HG02970 (cell line): ENCODE measurements around the gene FOXI1.
"Not testable (repeated sequence)": the region's sequence is repeated elsewhere in the genome, so short reads cannot be mapped to it uniquely, and the experiment has no call there.

Experiments used
- ATAC-seq: cut with Tn5 transposase; IDR thresholded peaks from one replicate; pipeline ENCODE4 v1.9.1; 2021; ENCODE audit warnings: mild to moderate bottlenecking, moderate library complexity, moderate number of reproducible peaks; ENCODE audit not compliant: unreplicated experiment, low FRiP score

FOXI1 gene

DNA sequence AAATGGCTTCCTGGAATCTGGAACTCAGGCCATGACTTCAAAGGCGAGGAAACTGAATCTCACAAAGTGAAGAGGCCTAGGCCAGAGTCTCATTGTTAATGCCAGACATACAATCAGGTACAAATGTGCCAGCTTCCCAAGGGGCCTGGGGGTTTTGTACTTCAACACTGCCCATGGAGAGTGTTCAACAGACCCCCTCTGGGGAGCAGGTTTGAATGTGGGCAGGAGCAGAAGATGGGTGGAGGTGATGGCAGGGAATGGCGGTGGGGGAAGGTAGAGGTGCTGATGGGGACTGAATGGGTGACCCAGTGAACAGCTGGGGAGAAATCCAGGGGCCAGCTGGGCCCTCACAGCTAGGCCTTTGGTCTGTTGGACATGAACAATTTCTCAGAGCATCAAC, 12.0 kb downstream of the FOXI1 start:
- no peak for ATAC-seq

DNA sequence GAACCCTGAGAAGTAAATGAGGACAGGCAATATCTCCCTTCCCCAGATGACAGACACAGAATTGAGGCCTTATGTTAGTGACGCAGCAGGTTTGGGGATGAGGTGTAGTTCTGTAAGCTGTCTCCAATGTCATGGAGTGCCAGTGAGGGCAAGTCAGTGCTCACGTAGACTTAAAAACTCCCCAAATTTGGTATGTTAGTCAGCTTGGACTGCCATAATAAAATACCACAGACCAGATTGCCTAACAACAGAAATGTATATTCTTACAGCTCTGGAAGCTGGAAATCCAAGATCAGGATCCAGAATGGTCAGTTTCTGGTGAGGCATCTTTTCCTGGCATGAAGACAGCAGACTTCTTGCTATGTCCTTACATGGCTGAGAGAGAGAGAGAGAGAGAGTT, 14.9 kb downstream of the FOXI1 start:
- no peak for ATAC-seq

DNA sequence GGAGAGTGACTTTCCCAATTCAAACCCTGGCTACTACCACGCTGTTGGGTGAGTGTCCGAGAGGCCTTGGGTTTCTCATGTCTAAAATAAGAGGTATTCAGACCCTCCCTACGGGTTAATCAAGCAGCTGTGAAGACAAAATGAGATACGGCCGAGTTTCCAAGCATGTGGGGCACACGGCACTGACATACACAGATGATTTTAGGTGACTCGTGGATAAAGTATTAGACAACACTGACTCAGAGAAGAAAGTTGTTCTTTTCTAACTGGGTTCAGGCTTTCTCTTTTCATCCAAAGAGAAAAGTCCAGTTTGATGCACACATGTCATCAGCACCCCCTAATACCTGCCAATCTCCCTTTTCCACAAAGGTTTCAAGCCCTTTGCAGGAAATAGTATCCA, 15.6 kb downstream of the FOXI1 start:
- no peak for ATAC-seq

DNA sequence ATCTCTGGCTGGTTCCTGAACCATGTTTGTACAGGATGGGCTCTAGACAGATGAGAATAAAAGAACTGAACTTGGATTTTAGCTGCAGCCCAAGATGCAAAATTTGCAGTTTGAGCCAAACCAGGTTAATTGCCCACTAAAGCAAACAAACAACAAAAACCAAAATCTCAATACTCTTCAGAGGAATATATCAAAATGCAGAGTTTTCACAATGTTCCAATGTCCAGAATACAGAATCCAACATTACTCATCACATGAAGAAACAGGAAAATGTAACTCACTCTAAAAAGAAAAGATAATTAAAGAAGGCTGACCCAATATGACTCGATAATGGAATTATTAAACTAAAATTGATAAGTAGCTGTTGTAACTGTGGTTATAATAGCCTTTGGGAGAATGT, 20.4 kb downstream of the FOXI1 start:
- no peak for ATAC-seq

DNA sequence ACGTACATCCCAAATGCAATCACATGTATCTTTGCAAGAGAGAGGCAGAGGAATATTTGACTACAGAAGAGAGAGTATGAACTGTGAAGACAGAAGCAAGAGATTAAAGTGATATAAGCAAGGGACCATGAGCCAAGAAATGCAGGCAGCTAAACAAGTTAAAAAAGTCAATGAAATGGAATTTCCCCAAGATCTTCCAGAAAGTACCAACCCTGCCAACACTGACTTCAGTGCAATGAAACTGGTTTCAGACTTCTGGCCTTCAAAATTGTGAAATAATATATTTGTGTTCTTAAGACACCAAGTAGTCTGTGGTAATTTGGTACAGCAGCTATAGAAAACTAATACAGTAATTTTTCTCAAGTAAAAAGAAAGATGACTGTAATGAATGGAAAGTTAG, 20.9 kb downstream of the FOXI1 start:
- no peak for ATAC-seq

DNA sequence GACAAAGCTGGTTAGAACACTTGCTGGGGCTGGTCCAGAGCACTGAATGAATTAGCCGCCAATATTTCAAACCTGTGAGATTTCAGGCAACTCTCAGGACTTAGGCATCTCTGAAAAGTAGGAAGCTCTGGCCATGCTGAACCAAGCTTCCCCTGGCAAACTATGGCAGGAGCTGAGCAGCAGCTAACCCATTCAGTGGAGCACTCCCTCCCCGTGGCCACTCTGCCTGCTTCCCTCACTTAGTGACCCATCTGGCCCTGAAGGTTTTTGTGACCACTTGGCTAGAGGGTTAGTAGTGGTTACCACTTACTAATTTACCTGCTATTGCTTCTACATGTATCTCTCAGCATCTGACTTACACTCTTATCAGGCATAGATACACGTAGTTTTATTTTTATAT, 25.5 kb downstream of the FOXI1 start:
- ATAC-seq: no peak

DNA sequence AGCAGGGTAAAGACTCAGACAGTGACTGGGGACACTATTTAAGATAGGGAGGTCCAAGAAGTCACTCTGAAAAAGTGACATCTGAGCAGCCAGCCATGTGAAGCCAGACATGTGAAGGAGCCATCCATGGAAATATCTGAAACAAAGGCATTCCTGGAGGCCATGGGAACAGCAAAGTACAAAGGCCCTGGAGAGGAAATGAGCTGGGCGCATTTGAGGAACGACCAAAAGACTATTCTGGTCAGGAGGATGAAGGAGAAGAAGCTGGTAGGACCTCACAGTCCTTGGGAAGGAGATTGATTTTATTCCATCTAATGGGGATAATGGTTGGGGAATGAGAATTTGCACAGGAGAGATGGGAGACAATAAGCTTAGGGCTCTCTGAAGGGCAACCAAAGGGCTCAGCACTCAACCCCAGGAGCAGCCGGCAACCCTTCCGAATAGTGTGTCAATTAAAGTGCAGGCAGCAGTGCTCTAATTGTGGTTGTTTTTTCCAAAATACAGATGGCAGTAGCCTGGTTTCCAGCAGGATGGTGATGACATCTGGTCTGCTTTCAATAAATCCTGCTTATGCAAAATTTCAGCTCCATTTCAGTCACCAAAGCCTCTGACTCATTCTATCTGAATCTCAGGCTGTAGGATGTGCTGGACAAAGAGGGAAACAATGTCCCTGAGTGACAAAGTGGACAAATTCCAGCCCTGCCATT, 26.7 kb downstream of the FOXI1 start:
- ATAC-seq: no peak

DNA sequence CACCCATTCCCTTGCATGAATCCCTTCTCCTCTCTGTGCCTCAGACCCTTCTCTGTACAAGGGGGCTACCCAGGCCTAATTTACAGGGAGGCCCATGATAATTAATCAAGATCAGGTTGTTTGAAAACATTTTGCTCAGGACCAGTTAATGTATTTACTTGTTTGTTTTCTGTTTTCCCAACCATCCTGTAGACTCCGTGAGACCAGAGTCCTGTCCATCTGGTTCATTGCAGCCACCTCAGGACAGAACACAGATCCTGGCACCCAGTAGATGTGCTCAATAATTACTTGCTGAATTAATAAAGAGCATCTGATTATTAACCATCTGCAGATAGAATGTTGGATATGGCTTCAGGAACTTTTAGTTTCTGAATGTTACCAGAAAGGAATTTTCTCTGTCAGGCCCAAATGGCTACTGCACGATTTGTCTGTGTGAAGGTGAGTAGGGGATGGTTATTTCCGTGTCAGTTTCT, 27.3 kb downstream of the FOXI1 start:
- no peak for ATAC-seq

DNA sequence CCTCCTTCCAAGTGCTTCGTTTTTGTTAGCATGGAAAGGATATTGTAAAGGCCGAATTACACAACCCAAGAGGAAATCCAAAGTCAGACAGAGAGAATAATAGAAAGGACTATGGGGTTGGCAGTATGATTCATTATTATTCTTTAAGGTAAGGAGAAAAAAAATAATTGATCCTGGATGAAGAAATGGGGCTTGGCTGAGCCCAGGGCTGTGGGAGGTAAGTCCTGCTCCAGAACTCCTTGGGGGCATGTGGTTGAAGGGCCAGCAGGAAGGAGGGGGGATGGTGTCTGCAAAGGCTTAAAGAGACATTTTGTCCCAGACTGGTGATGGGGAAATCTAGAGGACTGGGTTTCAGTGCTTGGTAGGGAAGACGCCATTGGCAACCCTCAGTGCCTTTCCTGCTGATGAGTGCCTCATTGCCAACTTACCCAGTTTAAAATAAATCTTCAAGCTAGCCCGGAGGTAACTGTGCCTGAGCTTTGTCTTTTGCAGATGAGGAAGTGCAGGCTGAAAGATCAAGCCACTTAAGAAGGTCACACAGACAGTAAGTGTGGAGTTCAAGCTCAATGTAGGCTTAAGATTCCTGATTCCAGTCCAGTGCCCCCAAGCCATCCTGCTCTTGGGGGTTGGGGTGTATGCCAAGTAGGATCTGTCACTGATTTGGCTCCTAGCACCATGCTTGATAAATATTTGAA, 30.2 kb downstream of the FOXI1 start:
- no peak for ATAC-seq

DNA sequence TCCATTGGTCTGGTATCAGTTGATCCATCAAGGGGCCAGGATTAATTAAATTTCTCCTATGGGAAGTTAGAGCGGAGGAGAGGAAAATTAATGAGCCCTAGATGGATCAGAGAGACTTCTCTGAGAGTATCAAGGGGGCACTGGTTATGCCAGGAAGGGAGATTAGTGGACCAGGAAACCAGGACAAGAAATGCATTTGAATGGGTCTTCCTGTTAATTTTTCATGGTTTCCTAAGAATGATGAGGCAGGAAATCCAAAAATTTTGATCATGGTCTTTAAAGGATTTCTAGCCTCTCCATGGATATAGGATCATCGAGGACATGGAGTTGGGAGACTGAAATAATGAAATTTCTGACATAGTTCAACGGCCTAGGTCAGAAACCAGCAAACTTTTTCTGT, 30.8 kb downstream of the FOXI1 start:
- no peak for ATAC-seq

DNA sequence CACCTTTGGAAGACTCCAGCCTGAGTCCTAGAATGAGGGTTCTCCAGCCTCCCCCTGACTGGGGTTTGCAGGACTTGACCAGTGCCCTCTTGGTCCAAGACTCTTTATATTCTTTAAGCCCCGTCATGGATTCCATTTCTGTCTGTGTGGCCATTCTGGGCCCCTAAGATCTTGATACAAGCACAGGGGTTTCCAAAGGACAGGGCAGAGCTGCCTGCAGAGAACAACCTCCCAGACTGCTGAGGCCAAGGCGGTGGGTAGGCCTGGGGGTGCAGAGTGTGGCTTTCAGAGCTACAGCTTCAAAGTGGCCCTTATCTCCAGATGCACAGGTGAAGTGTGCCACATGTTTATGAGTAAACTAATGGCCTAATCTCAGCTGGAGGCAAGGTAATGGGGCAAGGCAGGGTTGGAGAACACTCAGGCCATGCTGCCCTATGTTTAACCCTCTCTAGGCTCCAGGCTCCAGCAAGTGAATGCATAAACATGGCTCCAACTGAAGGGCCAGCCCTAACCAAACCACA, 32.1 kb downstream of the FOXI1 start:
- ATAC-seq: no peak

DNA sequence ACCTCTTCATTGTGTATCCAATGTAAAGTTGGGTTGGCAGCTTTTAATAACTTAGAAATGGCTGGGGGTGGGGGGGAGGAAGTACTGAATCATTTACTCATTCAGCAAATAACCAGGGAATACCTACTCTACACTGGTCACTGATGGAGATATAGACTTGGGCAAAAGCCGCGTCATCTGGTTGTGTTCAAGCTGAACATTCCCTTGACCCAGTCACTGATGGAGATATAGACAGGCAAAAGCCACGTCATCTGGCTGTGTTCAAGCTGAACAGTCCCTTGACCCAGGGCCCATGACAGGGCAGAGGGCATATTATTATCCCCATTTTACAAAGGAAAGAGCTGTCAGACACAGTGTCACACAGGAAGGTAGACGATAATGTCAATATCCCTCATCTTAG, 32.6 kb downstream of the FOXI1 start:
- ATAC-seq: no peak

DNA sequence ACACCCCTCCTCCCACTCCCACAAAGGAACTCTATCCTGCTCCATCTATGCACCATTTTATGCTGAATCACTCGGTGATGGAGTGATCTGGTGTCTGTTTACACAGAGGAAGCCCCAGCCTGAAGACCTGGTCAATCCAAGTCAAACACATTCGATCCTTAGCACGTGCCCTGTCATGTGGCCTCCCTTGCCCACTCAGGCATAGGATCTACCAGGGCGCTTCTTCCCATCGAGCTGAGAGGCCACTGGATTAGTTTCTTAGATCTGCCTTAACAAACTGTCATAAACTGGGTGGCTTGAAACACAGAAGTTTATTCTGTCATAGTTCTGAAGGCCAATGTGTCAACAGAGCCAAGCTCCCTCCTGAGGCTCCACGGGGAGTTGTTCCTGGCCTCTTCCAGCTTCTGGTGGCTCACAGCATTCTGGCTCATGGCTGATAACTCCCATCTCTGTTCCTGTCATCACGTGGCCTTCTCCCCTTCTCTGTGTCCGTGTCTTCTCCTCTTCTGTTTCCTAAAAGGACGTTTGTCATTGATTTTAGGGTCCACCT, 34.2 kb downstream of the FOXI1 start:
- no peak for ATAC-seq

DNA sequence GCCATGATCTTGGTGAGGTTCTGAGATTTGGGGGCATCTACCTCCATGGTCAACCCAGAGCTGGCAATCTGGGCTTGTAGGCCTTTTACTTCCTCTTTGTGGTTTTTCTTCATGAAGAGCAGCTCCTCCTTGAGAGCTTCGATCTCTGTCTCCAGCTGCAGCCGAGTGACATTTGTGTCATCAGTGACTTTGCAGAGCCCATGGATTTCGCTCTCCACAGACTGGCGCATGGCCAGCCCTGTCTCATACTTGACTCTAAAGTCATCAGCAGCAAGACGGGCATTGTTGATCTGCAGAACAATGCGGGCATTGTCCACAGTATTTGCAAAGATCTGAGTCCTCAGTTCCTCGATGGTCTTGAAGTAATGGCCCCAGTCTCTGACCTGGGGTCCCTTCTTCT, 35.5 kb downstream of the FOXI1 start:
- ATAC-seq: not testable (repeated sequence)

DNA sequence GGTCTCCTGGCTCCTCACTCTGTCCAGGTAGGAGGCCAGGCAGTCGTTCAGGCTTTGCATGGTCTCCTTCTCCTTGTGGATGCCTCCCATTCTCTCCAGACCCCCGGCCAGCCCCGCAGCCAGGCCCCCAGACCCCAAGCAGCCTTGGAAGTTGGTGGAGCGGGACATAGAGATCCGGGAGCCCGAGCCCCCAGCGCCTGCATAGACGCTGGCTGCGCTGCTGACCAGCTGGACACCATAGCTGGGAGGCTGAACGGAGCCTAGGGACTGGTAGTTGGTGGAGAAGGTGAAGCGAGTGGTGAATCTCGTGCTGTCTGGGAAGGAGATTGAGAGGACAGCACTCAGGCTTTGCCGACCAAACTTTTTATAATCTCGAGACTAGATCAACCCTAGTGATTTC, 35.9 kb downstream of the FOXI1 start:
- ATAC-seq: no peak

DNA sequence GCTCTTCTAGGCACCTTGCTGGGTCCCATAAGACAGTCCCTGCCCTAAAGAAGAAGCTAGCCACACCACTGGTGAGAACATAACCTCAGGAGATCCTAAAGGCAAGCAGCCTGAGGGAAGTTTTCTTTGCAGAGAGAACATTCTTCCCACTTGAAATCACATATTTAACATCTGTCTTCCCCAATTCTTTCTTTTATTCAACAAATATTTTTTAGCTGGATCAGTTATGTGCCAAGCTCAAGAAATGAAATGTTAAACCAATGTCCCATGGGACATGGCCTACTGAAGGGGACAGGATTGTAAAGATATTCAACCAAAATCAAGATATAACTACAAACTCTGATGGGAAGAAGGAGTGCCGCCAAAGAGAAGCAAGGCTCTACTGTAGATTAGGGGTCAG, 36.5 kb downstream of the FOXI1 start:
- ATAC-seq: no peak

DNA sequence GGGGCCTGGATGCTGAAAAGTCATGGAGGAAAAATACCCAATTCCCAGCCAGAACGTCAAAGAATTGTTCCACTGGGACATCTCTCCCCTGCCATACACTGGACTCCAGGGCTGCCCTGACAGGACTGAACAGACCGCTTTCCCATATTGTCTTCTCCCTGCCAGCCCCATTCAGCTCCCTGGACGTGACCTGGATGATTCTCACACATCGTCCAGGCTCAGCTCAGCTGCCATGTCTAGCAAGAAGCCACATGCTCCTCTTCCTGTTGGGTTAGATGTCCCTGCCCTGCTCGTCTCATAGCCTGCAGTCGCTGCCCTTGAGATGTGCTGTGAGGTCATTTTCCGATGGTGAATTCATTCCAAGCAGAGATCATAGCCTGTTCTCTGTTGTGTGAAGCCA, 37.4 kb downstream of the FOXI1 start:
- no peak for ATAC-seq

DNA sequence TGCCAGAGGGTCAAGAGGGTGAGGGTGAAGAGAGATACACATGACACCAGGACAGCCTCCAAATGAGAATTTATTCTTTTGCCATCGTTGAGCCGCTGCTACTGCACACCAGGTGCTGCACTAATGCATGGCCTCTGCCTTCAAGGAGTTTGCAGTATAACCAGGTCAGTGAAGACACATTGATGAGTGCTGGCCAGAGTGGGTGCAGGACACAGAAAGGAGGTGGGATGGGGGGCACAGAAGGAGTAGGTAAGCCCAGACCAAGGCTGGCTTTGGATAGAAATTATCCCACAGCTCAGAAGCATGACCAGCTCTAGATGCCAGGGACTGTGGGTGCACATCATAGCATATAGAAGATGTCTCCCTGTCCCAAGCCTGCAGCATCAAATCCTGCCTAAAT, 38.0 kb downstream of the FOXI1 start:
- ATAC-seq: no peak

DNA sequence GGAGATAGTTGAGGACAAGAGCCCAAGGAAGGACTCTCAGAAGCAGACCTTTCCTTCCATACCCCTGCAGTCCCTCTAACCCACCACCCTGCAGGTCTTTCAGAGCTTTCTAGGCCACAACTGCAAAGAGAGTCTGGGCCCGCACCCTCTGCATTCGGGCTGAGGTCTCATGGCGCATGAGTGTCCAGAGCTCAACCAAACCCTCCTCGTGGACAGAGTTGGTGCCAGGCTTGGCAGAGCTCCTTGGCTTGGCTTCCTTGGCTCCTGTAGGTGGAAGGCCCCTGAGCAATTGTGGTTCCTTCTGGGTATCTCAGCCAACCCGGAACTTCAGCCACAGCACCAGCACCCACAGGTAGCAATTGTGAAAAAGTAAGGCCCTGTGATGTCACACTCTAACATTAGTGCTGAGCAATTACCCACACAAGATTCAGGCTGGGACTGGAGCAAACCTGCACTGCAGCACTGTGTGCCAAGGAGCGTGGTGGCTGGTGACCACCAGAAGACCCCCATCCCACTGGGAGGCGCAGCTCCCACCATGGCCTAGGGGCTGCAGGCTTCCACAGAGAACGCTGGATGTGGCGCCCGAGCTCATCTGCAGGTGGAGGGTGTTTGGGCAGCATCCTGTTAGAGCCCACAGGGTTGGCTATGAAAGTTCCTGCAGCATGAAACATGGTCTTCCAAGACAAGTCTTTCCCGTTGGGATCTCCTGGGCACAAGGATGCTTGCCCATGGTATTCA, 38.8 kb downstream of the FOXI1 start:
- ATAC-seq: no peak

DNA sequence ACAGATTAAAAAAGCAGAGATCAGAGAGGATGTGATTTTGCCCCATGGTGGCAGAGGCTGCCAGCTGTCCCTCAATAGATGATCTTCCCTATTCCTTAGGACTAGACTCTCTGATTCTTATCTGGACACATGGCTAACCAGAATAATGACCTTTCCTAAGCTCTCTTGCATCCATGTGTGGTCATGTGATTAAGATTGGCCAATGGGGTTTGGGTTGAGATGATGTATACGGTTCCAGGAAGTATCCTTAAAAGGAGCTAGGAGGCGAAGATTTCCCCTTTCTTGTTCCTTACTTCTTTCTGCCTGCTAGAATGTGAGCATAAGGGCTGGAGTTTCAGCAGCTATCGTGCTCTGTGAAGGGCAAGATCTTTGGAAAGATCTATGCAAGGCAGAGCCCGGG, 39.8 kb downstream of the FOXI1 start:
- ATAC-seq: no peak
